Effector memory CD4-positive, alpha-beta T cell (primary cell): ENCODE measurements around the gene SLC26A11.

Experiments used
- DNase-seq, 3 donors: peaks; one replicate each; pipeline ENCODE4 v3.0.0-alpha.2; 2020
- H3K27ac ChIP-seq: 2 replicates; pipeline ENCODE4 v1.7.0; 2013; ENCODE audit warnings: mild to moderate bottlenecking, low read length, moderate library complexity; ENCODE audit not compliant: insufficient read depth, poor library complexity, severe bottlenecking
- H3K27me3 ChIP-seq: replicated peaks from 2 replicates; pipeline ENCODE4 v1.7.0; 2013; ENCODE audit warnings: mild to moderate bottlenecking, low read length; ENCODE audit not compliant: insufficient read depth, control insufficient read depth, poor library complexity, severe bottlenecking
- H3K36me3 ChIP-seq: 2 replicates; pipeline ENCODE4 v1.7.0; 2013; ENCODE audit warnings: mild to moderate bottlenecking, low read length, moderate library complexity; ENCODE audit not compliant: control insufficient read depth, insufficient read depth
- H3K4me1 ChIP-seq: 2 replicates; pipeline ENCODE4 v1.7.0; 2013; ENCODE audit warnings: low read length, mild to moderate bottlenecking; ENCODE audit not compliant: control insufficient read depth, insufficient read depth, poor library complexity, severe bottlenecking
- H3K4me3 ChIP-seq: 2 replicates; pipeline ENCODE4 v1.7.0; 2013; ENCODE audit warnings: low read length, low read depth, mild to moderate bottlenecking; ENCODE audit not compliant: insufficient read depth, poor library complexity, severe bottlenecking
- H3K9me3 ChIP-seq: 2 replicates; pipeline ENCODE4 v1.7.0; 2013; ENCODE audit warnings: mild to moderate bottlenecking, low read length, moderate library complexity; ENCODE audit not compliant: control insufficient read depth

SLC26A11 gene

GRCh38 chr17:80183581-80184422 lies 36.4 kb upstream of the SLC26A11 start:
- no peak for DNase-seq
- H3K27me3 ChIP-seq: no peaks in the 10 kb centered on the region
- no peaks in the 10 kb centered on the region for H3K4me1 ChIP-seq
- no peak overlapping the region for H3K4me3 ChIP-seq
- no peaks in the 10 kb centered on the region for H3K9me3 ChIP-seq
- H3K27ac ChIP-seq: no peak overlapping the region
- H3K36me3 ChIP-seq: no peaks in the 10 kb centered on the region

- Histone ChIP-seq H3K36me3 (no peaks in the 10 kb centered on the region), H3K4me3 (no peak overlapping the region), H3K9me3 (no peaks in the 10 kb centered on the region), H3K27me3 (no peaks in the 10 kb centered on the region), H3K27ac (no peak overlapping the region), H3K4me1 (no peaks in the 10 kb centered on the region)
- no peak for DNase-seq
These were observed 35.9 kb upstream of the SLC26A11 start for GRCh38 chr17:80184423-80184714.

GRCh38 chr17:80185968-80186367 lies 34.3 kb upstream of the SLC26A11 start:
- Histone ChIP-seq H3K27me3 (no peaks in the 10 kb centered on the region), H3K9me3 (no peaks in the 10 kb centered on the region), H3K4me1 (no peaks in the 10 kb centered on the region), H3K27ac (no peak overlapping the region), H3K4me3 (no peak overlapping the region), H3K36me3 (no peaks in the 10 kb centered on the region)
- DNase-seq: no peak

GRCh38 chr17:80187090-80187489 lies 33.1 kb upstream of the SLC26A11 start:
- H3K27me3 ChIP-seq: no peaks in the 10 kb centered on the region
- no peaks in the 10 kb centered on the region for H3K36me3 ChIP-seq
- no peaks in the 10 kb centered on the region for H3K9me3 ChIP-seq
- no peak overlapping the region for H3K27ac ChIP-seq
- no peaks in the 10 kb centered on the region for H3K4me1 ChIP-seq
- DNase-seq: no peak
- no peak overlapping the region for H3K4me3 ChIP-seq

GRCh38 chr17:80187515-80187941 lies 32.7 kb upstream of the SLC26A11 start:
- no peaks in the 10 kb centered on the region for H3K27me3 ChIP-seq
- no peak for DNase-seq
- no peaks in the 10 kb centered on the region for H3K9me3 ChIP-seq
- no peak overlapping the region for H3K27ac ChIP-seq
- no peaks in the 10 kb centered on the region for H3K4me1 ChIP-seq
- no peak overlapping the region for H3K4me3 ChIP-seq
- H3K36me3 ChIP-seq: no peaks in the 10 kb centered on the region

GRCh38 chr17:80189611-80190010 lies 30.6 kb upstream of the SLC26A11 start:
- H3K27me3 ChIP-seq: no peaks in the 10 kb centered on the region
- H3K27ac ChIP-seq: no peak overlapping the region
- no peaks in the 10 kb centered on the region for H3K9me3 ChIP-seq
- no peaks in the 10 kb centered on the region for H3K36me3 ChIP-seq
- no peaks in the 10 kb centered on the region for H3K4me1 ChIP-seq
- DNase-seq: no peak
- no peak overlapping the region for H3K4me3 ChIP-seq

GRCh38 chr17:80190716-80191115 lies 29.5 kb upstream of the SLC26A11 start:
- Histone ChIP-seq H3K4me3 (no peak overlapping the region), H3K27me3 (no peaks in the 10 kb centered on the region), H3K27ac (no peak overlapping the region), H3K36me3 (no peaks in the 10 kb centered on the region), H3K9me3 (no peaks in the 10 kb centered on the region), H3K4me1 (no peaks in the 10 kb centered on the region)
- no peak for DNase-seq

- Histone ChIP-seq H3K4me3 (no peak overlapping the region), H3K27me3 (no peaks in the 10 kb centered on the region), H3K36me3 (no peaks in the 10 kb centered on the region), H3K4me1 (no peaks in the 10 kb centered on the region), H3K9me3 (no peaks in the 10 kb centered on the region), H3K27ac (no peak overlapping the region)
- DNase-seq: no peak
These were observed 29.0 kb upstream of the SLC26A11 start for GRCh38 chr17:80191192-80191591.

- Histone ChIP-seq H3K9me3 (no peaks in the 10 kb centered on the region), H3K27me3 (no peaks in the 10 kb centered on the region), H3K27ac (no peak overlapping the region), H3K4me3 (no peak overlapping the region), H3K36me3 (no peaks in the 10 kb centered on the region), H3K4me1 (no peaks in the 10 kb centered on the region)
- no peak for DNase-seq
These were observed 28.2 kb upstream of the SLC26A11 start for GRCh38 chr17:80191865-80192661.

- H3K36me3 ChIP-seq: no peaks in the 10 kb centered on the region
- H3K4me3 ChIP-seq: no peak overlapping the region
- H3K27me3 ChIP-seq: no peaks in the 10 kb centered on the region
- H3K9me3 ChIP-seq: no peaks in the 10 kb centered on the region
- H3K27ac ChIP-seq: no peak overlapping the region
- no peaks in the 10 kb centered on the region for H3K4me1 ChIP-seq
- DNase-seq: no peak
These were observed 25.1 kb upstream of the SLC26A11 start for GRCh38 chr17:80195141-80195540.
